ENCODE results near the gene F2RL2.

Gene F2RL2

GRCh38 chr5:76643371-76643770, 20.2 kb upstream of the F2RL2 start:
- TF ChIP-seq, protein P1, sequence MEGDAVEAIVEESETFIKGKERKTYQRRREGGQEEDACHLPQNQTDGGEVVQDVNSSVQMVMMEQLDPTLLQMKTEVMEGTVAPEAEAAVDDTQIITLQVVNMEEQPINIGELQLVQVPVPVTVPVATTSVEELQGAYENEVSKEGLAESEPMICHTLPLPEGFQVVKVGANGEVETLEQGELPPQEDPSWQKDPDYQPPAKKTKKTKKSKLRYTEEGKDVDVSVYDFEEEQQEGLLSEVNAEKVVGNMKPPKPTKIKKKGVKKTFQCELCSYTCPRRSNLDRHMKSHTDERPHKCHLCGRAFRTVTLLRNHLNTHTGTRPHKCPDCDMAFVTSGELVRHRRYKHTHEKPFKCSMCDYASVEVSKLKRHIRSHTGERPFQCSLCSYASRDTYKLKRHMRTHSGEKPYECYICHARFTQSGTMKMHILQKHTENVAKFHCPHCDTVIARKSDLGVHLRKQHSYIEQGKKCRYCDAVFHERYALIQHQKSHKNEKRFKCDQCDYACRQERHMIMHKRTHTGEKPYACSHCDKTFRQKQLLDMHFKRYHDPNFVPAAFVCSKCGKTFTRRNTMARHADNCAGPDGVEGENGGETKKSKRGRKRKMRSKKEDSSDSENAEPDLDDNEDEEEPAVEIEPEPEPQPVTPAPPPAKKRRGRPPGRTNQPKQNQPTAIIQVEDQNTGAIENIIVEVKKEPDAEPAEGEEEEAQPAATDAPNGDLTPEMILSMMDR (IDR thresholded peaks at IDR 0.05; ENCODE audit: insufficient read depth, low read depth, low read length, missing control alignments): no peak
- no peak for DNase-seq (ENCODE audit: low read depth)
- no peak overlapping the region for H3K4me3 ChIP-seq (ENCODE audit: low read length)

DNA sequence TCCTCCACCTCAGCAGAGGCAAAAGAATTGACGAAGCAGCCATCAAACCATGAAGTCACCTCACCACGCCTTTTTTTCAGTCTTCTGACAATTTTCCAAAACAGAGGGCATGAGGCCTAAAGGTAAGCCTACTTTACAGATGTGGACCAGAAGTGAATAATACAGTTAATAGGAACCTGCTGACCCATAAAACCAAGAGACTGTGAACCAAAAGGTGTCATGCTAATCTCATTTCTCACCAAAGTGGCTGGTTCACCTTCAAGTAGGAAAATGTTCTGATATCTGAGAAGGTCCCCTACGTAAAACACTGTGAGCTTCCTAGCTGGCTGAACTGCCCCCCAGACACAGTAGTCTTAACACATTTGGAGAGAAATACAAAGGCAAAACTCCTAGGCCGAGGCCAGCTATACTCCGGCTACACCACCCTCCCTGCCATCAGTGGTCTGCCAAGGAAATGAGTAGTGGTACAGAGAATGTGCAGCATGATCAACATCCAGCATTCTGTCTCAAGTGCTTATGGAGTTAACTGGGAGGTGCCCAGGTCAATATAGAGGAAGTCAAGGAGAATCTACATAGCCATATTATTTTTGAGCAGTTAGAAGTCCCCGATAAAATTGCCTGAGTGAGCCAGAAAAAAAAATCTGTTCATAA, 19.3 kb upstream of the F2RL2 start:
- no peak for DNase-seq (ENCODE audit: low read depth)
- TF ChIP-seq, protein P1 (IDR thresholded peaks at IDR 0.05; ENCODE audit: insufficient read depth, low read depth, low read length, missing control alignments): no peak
- H3K4me3 ChIP-seq (ENCODE audit: low read length): no peak overlapping the region

- TF ChIP-seq, protein P1 (IDR thresholded peaks at IDR 0.05; ENCODE audit: insufficient read depth, low read depth, low read length, missing control alignments): peak; percentile 87
- peak; percentile 81 for DNase-seq (ENCODE audit: low read depth)
- H3K4me3 ChIP-seq (ENCODE audit: low read length): no peak overlapping the region
Observed at GRCh38 chr5:76641514-76642120, 18.4 kb upstream of the F2RL2 start.

DNA sequence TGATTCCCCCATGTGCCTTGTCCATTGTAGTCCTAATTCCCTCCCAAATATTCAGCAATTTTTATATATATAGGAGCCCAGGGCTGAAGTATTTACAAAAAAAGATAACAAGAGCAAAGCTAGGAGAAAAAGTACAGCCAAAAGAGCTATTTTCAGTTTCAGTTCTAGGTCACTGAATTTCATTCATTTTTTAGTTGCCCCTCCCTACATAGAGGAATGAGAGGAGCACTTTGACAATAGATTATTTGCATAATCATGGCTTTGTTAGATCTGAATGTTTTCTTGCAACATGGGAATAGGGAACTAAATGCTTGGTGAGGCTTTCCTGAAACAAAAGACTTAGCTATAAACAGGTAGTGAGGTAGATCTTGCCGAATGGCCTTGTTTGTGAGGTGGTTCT, 15.3 kb upstream of the F2RL2 start:
- no peak for DNase-seq (ENCODE audit: low read depth)
- H3K4me3 ChIP-seq (ENCODE audit: low read length): no peak overlapping the region
- TF ChIP-seq, protein P1 (IDR thresholded peaks at IDR 0.05; ENCODE audit: insufficient read depth, low read depth, low read length, missing control alignments): no peak

DNA sequence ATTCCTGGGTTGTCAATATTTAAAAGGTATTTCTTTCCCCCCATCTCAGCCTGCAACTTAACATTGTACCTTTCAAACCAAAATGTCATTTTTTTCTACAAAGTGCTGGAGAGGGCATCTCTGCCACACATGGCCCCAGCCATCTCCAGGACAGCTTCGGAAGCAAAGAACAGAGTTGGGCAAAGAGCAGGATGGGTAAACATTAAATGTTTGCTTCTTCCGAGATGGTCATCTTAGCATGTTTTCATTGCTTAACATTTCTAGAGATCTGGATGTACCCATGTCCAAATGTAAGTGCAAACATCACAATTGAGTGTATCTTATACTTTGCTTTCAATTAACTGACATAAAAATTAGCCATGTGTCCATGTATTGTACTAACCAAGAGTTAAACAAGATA, 14.3 kb upstream of the F2RL2 start:
- no peak for DNase-seq (ENCODE audit: low read depth)
- TF ChIP-seq, protein P1 (IDR thresholded peaks at IDR 0.05; ENCODE audit: insufficient read depth, low read depth, low read length, missing control alignments): no peak
- H3K4me3 ChIP-seq (ENCODE audit: low read length): no peak overlapping the region

DNA sequence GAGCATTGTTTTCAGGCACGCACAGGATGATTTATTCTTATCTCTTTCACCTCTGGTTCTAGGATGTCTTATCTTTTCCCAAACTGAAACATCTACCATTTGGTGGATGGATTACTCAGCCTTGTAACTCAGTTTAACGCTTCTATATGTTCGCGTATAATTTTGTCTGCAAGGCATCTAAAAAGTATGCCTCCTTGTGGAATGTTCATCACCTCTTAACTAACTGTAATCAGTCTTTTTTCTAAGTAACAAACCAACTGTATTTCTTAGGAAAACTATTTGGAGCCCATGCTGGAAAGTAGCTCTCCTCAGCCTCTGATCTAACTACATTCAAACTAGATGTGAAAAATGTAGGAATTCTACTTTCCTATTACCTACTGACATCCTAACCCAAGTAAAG, 11.5 kb upstream of the F2RL2 start:
- DNase-seq (ENCODE audit: low read depth): no peak
- TF ChIP-seq, protein P1 (IDR thresholded peaks at IDR 0.05; ENCODE audit: insufficient read depth, low read depth, low read length, missing control alignments): no peak
- no peak overlapping the region for H3K4me3 ChIP-seq (ENCODE audit: low read length)

DNA sequence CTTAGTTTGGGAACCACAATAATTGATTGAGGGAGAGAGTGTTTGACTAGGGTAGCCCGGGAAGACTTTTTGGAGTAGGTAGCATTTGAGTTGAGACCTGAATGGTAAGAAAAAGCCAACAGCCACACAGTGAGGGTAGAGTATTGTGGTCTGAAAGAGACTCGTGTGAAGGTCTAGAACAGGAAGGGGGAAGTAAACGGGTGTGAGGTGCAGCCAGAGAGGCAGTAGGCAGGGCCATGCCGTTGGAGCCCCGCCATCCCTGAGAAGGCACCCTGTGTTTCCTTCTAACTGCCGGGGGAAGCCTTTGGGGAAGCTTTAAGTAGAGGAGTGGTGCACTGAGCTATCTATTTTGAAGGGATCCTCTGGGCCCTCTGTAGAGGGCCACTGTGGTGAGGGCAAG, 3.5 kb upstream of the F2RL2 start:
- TF ChIP-seq, protein P1 (IDR thresholded peaks at IDR 0.05; ENCODE audit: insufficient read depth, low read depth, low read length, missing control alignments): no peak
- no peak for DNase-seq (ENCODE audit: low read depth)
- no peak overlapping the region for H3K4me3 ChIP-seq (ENCODE audit: low read length)
